D721Med (cell line): ENCODE measurements around the gene BAG3.

Source experiments
- DNase-seq: peaks from one replicate; pipeline ENCODE4 v3.0.0; 2011; ENCODE audit warnings: low spot score; ENCODE audit not compliant: insufficient read length
- FAIRE-seq: peaks from 2 replicates; lab custom pipeline; 2011; peaks lifted over from hg19 to GRCh38; lab: Jason Lieb, UNC
- CTCF ChIP-seq: IDR thresholded peaks from 2 replicates; pipeline ENCODE4 v1.5.1; 2012; ENCODE audit warnings: mild to moderate bottlenecking, control low read depth; ENCODE audit not compliant: insufficient read depth; ENCODE audit errors: missing control alignments

Gene BAG3

GRCh38 chr10:119686465-119687191 is 35.4 kb downstream of the BAG3 start:
- FAIRE-seq (no peak), DNase-seq (no peak)
- TF ChIP-seq CTCF: peak; percentile 92

- no peak for DNase-seq
- no peak for TF ChIP-seq CTCF
- no peak for FAIRE-seq
Observed at GRCh38 chr10:119687192-119688032, 36.2 kb downstream of the BAG3 start.

GRCh38 chr10:119688033-119688508 is 36.9 kb downstream of the BAG3 start:
- FAIRE-seq (no peak), DNase-seq (no peak)
- no peak for TF ChIP-seq CTCF

- TF ChIP-seq CTCF: no peak
- DNase-seq: no peak
- FAIRE-seq: no peak
Observed at GRCh38 chr10:119689016-119689580, 37.9 kb downstream of the BAG3 start.

DNA sequence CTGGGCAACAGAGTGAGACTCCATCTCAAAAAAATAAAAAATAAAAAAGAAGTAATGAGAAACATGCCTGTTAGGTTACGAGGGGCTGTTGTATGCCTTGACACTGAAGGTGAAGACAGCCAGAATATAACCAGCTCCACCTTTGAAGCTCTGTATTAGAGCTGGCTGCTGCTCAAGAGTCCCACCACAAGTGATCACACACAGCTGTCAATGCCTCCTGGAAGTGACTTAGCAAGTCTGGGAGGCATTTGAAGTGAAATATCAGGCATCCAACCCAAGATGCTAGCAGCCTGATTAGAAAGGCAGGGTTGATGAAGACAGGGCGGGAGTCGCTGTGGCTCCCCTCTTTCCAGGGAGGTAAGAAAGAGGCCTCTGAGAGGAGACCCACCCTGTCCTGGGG is 40.5 kb downstream of the BAG3 start:
- FAIRE-seq: no peak
- no peak for TF ChIP-seq CTCF
- no peak for DNase-seq

DNA sequence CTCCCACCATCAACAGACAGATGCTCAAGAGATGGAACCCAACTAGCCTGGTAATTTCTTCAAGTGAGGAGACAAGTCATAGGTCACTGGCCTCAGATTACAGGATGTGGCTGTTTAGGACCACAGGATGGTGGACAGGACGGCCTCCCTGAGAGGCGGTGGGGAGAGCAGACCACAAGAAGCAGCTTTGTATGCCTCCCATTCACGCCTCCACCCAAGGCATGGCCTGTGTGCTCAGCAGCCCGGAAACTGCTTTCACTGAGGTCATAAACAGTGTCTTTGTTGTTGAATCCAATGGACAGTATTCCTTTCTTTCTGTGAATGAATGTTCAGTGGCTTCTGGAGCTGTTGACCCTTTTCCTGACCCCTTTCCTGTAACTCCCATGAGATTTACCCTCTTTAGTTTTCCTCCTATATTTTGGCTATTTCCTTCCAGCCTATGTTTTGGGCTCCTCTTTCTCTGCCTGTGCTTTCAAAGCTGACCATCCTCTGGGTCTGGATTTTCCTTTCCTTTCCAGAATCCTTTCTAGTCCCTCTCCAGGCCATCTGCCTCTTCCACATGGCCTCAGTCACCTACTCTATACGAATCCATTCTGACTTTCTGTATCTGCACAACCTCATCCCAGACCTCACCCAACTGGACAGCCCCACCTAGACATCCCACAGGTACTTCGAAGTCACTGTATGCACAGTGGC is 42.2 kb downstream of the BAG3 start:
- no peak for DNase-seq
- FAIRE-seq: no peak
- TF ChIP-seq CTCF: no peak
